ENCODE measurements around the gene ANKS6.

DNA sequence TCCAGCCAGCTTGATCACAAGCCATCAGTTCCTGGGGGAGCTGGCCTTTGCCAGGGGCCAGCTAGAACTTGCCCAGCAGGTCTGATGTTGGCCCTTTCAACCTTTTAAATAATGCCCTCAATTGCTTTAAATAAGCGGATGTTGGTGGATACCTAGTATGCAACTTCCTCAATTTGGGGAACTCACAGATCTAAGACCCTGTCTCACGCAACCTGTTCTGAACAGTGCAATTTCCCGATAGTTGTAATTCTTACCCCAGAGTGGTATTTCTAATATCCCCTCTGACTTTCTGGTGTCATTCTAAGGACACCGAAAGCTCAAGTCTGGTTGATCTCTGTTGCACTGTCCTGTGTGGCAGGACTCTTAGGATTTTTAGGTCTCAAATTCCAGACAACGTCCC is 34.2 kb upstream of the ANKS6 start:
- TF ChIP-seq, protein P1, sequence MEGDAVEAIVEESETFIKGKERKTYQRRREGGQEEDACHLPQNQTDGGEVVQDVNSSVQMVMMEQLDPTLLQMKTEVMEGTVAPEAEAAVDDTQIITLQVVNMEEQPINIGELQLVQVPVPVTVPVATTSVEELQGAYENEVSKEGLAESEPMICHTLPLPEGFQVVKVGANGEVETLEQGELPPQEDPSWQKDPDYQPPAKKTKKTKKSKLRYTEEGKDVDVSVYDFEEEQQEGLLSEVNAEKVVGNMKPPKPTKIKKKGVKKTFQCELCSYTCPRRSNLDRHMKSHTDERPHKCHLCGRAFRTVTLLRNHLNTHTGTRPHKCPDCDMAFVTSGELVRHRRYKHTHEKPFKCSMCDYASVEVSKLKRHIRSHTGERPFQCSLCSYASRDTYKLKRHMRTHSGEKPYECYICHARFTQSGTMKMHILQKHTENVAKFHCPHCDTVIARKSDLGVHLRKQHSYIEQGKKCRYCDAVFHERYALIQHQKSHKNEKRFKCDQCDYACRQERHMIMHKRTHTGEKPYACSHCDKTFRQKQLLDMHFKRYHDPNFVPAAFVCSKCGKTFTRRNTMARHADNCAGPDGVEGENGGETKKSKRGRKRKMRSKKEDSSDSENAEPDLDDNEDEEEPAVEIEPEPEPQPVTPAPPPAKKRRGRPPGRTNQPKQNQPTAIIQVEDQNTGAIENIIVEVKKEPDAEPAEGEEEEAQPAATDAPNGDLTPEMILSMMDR (IDR thresholded peaks at IDR 0.05) = no peak
- TF ChIP-seq POLR2A (IDR thresholded peaks at IDR 0.05) = no peak
